Kidney epithelial cell (primary cell): ENCODE data around the gene NANOS2. TPM values are rescaled to one million over a fixed set of nuclear protein-coding genes. Genes with fewer than 3 reads are reported as not detected.
A peak's percentile ranks its signal among the peaks of the same experiment; 100 is the strongest.
"Not testable (repeated sequence)": the region's sequence is repeated elsewhere in the genome, so short reads cannot be mapped to it uniquely, and the experiment has no call there.

Experiments
- DNase-seq: peaks from one replicate; pipeline ENCODE4 v3.0.0-alpha.2; 2010; ENCODE audit warnings: low read depth
- H3K27me3 ChIP-seq: 2 replicates; pipeline ENCODE4 v1.6.0; 2011; ENCODE audit warnings: low read length; ENCODE audit not compliant: control insufficient read depth, insufficient read depth
- H3K36me3 ChIP-seq: 2 replicates; pipeline ENCODE4 v1.5.1; 2011; ENCODE audit warnings: low read length; ENCODE audit not compliant: control insufficient read depth, insufficient read depth
- H3K4me3 ChIP-seq: 2 replicates; pipeline ENCODE4 v1.5.1; 2011; ENCODE audit warnings: low read depth, mild to moderate bottlenecking, control low read depth, low read length
- total RNA-seq: library from RNA; depleted of rRNA; stranded (reverse); fragments of >200 nt; gene quantifications from 2 replicates; pipeline ENCODE4 v1.2.3, GENCODE V29; 2015
- TF ChIP-seq, protein P1 (sequence below): IDR thresholded peaks from 2 replicates; pipeline ENCODE4 v1.5.1; 2011; ENCODE audit warnings: mild to moderate bottlenecking, moderate library complexity, low read length, control low read depth, inconsistent platforms; ENCODE audit not compliant: insufficient read depth, poor library complexity, severe bottlenecking

The NANOS2 gene
- total RNA-seq, 1 donor from 2014 or later = not detected

GRCh38 chr19:45872095-45872919 lies 42.3 kb downstream of the NANOS2 start:
- TF ChIP-seq, protein P1, sequence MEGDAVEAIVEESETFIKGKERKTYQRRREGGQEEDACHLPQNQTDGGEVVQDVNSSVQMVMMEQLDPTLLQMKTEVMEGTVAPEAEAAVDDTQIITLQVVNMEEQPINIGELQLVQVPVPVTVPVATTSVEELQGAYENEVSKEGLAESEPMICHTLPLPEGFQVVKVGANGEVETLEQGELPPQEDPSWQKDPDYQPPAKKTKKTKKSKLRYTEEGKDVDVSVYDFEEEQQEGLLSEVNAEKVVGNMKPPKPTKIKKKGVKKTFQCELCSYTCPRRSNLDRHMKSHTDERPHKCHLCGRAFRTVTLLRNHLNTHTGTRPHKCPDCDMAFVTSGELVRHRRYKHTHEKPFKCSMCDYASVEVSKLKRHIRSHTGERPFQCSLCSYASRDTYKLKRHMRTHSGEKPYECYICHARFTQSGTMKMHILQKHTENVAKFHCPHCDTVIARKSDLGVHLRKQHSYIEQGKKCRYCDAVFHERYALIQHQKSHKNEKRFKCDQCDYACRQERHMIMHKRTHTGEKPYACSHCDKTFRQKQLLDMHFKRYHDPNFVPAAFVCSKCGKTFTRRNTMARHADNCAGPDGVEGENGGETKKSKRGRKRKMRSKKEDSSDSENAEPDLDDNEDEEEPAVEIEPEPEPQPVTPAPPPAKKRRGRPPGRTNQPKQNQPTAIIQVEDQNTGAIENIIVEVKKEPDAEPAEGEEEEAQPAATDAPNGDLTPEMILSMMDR = no peak
- DNase-seq = no peak
- Histone ChIP-seq H3K36me3 (no peaks in the 10 kb centered on the region), H3K27me3 (no peaks in the 10 kb centered on the region), H3K4me3 (no peak overlapping the region)

DNA sequence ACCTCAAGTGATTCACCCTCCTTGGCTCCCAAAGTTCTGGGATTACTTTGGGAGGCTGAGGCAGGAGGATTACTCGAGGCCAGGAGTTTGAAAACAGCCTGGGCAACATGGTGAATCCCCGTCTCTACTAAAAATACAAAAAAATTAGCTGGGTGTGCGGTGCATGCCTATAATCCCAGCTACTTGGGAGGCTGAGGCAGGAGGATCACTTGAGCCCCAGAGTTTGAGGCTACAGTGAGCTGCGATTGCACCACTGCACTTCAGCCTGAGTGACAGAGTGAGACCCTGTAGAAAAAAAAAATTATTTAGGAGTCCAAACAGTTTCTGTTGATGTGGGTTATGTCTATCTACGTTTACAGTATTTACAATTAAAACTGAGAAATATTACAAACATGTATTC lies 43.8 kb downstream of the NANOS2 start:
- Histone ChIP-seq H3K27me3 (no peaks in the 10 kb centered on the region), H3K36me3 (no peaks in the 10 kb centered on the region), H3K4me3 (no peak overlapping the region)
- no peak for DNase-seq
- TF ChIP-seq, protein P1 = no peak

- peaks cover 13% of the 10 kb centered on the region for H3K27me3 ChIP-seq
- not testable (repeated sequence) for H3K36me3 ChIP-seq, H3K4me3 ChIP-seq, DNase-seq
Observed at GRCh38 chr19:45867241-45867640, 47.3 kb downstream of the NANOS2 start.

DNA sequence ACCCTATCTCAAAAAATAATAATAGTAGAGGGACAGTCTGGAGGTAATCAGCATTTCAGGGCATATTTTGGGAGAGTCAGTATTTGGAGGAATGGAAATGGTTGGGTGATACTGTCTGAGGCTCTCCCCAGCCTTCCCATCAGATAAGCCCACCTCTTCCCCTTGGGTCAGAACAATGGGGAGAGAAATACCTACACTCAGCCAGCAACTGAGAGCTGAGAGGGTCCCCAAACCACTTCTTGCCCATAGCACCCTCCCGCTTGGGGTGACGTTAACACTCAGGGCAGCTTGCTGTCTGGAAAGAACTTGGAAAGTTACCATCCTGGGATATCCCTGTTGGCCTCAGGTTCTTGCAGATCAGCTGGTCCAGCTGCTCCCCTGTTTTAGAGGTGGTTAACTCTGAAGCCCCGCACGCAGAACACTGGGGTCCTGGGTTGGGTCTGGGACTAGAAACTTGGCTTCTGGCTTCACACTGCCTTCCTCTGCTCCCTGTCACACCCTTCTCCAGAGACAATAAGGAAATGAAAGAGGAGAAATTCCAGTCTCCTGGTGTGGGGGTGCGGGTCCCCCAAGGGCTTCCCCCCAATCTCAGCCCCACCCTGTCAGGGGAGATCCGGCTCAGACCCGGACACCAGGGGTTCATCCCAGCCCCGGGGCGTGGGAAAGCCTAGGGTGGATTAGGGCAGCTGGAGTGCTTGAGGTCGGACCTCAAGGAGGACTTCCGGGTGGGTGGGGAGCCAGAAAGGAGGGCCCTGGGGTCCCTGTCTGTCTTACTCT lies 48.0 kb downstream of the NANOS2 start:
- Histone ChIP-seq H3K27me3 (peaks cover 13% of the 10 kb centered on the region), H3K36me3 (no peaks in the 10 kb centered on the region), H3K4me3 (no peak overlapping the region)
- no peak for DNase-seq
- TF ChIP-seq, protein P1 = no peak

- TF ChIP-seq, protein P1 = no peak
- Histone ChIP-seq H3K36me3 (no peaks in the 10 kb centered on the region), H3K27me3 (peaks cover 13% of the 10 kb centered on the region), H3K4me3 (no peak overlapping the region)
- DNase-seq = no peak
Observed at GRCh38 chr19:45865269-45865948, 49.2 kb downstream of the NANOS2 start.

DNA sequence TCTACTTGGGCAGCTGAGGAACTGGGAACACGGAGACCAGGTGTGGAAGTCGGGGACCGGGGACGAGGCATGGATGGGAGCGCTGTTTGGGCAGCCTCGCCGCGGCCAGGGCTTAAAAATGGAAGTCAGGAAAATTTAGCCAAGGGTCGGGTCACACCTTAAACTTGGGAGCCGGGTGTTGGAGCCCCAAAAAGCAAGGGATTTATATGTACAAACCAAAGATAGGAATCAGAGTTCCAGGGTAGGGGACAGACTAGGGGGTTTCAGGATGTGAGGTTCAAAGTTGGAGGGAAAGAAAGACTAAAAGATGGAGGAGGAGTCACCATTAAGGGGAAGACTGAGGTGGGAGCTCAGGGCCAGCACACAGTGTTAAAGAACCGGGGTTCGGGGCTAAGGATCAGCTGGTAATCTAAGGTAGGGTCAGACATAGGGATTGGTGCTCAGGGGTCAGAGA lies 49.9 kb downstream of the NANOS2 start:
- TF ChIP-seq, protein P1 = no peak
- no peaks in the 10 kb centered on the region for H3K36me3 ChIP-seq
- no peak for DNase-seq
- H3K27me3 ChIP-seq = peaks cover 13% of the 10 kb centered on the region
- peak overlapping the region; percentile 57 for H3K4me3 ChIP-seq
